Measurements from ENCODE around the gene NKPD1.

DNA sequence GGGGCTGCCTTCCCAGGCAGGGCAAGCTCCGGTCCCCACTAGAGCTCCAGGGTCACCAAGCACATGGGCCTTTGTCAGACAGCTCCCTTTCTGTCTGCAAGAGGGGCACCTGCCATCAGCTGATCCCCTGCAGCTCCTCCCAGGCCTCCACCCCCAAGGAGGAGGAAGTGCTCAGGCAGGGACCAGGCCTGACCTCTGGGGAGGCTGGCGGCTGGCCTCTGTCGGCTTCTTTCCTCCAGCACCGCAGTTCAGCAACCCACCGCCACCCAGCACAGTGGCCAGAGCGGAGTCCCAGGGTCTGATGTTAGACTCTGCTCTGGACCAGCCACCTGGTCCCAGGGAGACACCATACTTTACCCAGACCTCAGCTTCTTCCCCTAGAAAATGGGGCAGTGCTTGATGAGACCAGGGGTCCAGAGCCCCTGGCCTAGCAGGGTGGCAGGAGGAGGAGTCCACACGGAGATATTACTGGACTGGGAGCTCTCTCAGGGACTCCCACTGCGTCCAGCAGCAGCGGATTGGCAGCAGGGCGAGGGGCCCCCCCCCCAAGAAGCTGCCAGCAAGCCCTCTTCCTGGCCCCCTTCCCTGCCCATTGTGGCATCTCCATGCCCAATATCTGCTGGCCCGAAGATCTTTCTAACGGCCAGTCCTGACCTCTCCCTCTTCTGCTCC is 24.1 kb downstream of the NKPD1 start:
- TF ChIP-seq SP1 (IDR thresholded peaks at IDR 0.05) (no peak), GABPA (IDR thresholded peaks at IDR 0.05 in 1 of 2, conservative IDR thresholded peaks at IDR 0.05 in 1 of 2) (no peak)
- TF ChIP-seq, protein P1, sequence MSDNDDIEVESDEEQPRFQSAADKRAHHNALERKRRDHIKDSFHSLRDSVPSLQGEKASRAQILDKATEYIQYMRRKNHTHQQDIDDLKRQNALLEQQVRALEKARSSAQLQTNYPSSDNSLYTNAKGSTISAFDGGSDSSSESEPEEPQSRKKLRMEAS (IDR thresholded peaks at IDR 0.05), result no peak
